HG03039 (cell line): ENCODE measurements around the gene FAM180A.

Experiments used
- ATAC-seq: cut with Tn5 transposase; IDR thresholded peaks from one replicate; pipeline ENCODE4 v1.9.1; 2021; ENCODE audit warnings: mild to moderate bottlenecking, moderate library complexity; ENCODE audit not compliant: unreplicated experiment

Gene FAM180A

DNA sequence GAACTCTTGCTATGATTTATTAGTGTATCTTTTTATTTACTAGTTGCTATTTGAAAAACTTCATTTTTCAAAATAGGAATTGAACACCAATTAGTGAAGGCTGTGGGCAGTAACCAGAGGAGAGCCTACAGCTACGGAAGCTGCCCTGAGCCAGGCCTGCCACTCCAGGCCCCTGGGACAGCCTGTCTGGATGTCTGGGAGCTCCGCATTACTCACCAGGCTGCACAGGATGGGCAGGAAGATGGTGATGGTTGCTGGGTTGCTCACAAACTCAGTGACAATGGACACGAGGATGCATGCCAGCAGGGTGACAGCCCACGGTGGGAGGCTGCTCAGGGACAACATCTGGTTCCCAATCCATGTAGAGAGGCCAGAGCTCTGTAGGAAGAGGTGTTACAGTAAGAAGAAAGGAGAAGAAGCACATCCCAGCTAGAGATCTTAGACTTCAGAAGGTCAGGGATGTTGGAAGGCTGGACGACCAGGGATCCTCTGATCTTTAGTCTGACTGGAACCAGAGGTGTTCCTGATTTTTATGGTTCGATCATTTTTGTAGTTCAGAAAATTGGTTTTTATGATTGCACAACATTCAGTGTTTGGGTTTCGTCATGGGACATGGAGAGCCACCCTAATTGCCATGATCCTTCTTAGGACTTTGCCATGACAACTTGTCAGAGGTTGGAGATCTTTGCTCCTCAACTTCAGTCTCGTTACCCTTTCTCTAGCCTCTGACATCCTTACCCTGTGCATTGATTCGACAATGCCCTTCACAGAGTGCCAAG is 63.1 kb downstream of the FAM180A start:
- no peak for ATAC-seq

- ATAC-seq: no peak
Measured at GRCh38 chr7:135684699-135685098, 63.9 kb downstream of the FAM180A start.

- no peak for ATAC-seq
Measured at GRCh38 chr7:135684136-135684535, 64.5 kb downstream of the FAM180A start.

- ATAC-seq: no peak
Measured at GRCh38 chr7:135683609-135684008, 65.0 kb downstream of the FAM180A start.

DNA sequence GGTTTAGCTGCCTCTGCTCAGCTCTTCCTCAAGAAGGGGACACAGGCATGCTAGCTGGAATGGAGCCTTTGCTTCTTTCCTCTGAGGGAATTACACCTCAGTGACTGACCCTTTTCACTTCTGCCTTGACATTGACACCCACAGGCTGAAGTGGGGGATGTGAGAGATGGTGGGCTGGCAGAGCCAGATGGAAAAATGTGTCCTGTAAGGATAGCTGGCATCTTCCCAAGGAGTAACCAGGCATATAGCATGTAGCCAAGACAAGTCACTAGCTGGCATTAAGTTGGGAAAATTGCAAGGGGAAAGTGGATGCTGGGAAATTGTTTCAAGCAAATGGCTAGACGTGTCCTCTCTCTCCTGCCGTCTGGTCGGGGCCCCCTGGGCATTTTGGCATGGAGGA is 66.4 kb downstream of the FAM180A start:
- no peak for ATAC-seq

GRCh38 chr7:135681762-135682161 is 66.9 kb downstream of the FAM180A start:
- ATAC-seq: no peak
